Peyer's patch (tissue), 4 donors: ENCODE measurements around the gene GPR158.

Experiments
- POLR2A ChIP-seq, 2 donors: fragments of 450-650 bp; IDR thresholded peaks; one replicate each; pipeline ENCODE4 v1.5.1; 2017; ENCODE audit warnings: antibody characterized with exemption in 2 of 2, mild to moderate bottlenecking in 2 of 2, moderate library complexity in 2 of 2
- TF ChIP-seq, protein P1 (sequence below), 6 experiments: fragments of 450-650 bp in 4 of 6; fragments of 200-600 bp in 2 of 6; sonication (generic) in 1 of 6; IDR thresholded peaks; one replicate each; pipeline ENCODE4 v1.5.1; 2017 to 2019; ENCODE audit warnings: antibody characterized with exemption in 6 of 6, mild to moderate bottlenecking in 3 of 6, moderate library complexity in 1 of 6

DNA sequence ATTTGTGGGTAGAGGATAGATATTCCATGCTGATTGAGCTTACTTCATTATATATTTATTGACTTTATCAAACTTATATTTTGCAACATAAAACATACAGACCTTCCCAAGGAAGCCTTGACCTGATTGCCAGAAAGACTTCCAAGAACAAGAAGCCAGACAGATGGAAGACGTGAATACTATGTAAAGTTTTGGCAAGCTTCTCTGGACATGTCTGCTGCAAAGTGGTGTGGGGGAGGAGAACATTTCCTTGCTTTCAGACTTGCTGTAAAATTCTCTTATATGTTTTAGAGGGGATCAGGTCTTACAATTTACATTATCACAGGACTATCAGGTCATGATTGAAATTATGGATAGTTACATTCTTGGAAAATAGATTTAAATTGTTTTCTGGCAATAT, 23.4 kb downstream of the GPR158 start:
- TF ChIP-seq, protein P1, sequence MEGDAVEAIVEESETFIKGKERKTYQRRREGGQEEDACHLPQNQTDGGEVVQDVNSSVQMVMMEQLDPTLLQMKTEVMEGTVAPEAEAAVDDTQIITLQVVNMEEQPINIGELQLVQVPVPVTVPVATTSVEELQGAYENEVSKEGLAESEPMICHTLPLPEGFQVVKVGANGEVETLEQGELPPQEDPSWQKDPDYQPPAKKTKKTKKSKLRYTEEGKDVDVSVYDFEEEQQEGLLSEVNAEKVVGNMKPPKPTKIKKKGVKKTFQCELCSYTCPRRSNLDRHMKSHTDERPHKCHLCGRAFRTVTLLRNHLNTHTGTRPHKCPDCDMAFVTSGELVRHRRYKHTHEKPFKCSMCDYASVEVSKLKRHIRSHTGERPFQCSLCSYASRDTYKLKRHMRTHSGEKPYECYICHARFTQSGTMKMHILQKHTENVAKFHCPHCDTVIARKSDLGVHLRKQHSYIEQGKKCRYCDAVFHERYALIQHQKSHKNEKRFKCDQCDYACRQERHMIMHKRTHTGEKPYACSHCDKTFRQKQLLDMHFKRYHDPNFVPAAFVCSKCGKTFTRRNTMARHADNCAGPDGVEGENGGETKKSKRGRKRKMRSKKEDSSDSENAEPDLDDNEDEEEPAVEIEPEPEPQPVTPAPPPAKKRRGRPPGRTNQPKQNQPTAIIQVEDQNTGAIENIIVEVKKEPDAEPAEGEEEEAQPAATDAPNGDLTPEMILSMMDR (IDR thresholded peaks at IDR 0.05), result no peak
- no peak for TF ChIP-seq POLR2A (IDR thresholded peaks at IDR 0.05)
